ENCODE data around the gene TDRD3. TPM values are rescaled to one million over a fixed set of nuclear protein-coding genes. Genes with fewer than 3 reads are reported as not detected.

The TDRD3 gene
- total and polyA plus RNA-seq, 7 donors = 14.0 to 39.7 (median 29.1) TPM

DNA sequence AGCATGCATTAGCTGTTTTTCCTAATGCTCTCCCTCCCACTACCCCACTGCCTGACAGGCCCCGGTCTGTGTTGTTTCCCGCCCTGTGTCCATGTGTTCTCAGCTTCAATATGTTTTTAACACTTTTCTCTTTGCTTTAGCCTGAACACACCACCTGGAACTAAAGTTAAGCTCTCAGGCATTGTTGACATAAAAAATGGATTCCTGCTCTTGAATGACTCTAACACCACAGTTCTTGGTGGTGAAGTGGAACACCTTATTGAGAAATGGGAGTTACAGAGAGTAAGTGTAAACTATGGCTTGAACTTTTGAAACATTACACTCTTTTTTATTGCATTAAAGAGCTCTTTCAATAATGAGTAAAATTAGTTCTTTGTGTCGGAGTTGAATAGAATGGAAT is 70.1 kb downstream of the TDRD3 start:
- no peak for DNase-seq
- Histone ChIP-seq H3K36me3 (ENCODE audit: insufficient read depth in 1 of 2, low read depth in 1 of 2) (peaks cover 0 to 37% of the 10 kb centered on the region in 2 donors), H3K27ac (no peak overlapping the region), H3K4me3 (no peak overlapping the region), H3K4me1 (no peaks in the 10 kb centered on the region), H3K27me3 (ENCODE audit: insufficient read depth in 3 of 3, low read length in 2 of 3) (no peaks in the 10 kb centered on the region), H3K9me3 (no peaks in the 10 kb centered on the region)
- intact Hi-C loops (cut with DNase I) = no loop called here
- TF ChIP-seq, protein P1, sequence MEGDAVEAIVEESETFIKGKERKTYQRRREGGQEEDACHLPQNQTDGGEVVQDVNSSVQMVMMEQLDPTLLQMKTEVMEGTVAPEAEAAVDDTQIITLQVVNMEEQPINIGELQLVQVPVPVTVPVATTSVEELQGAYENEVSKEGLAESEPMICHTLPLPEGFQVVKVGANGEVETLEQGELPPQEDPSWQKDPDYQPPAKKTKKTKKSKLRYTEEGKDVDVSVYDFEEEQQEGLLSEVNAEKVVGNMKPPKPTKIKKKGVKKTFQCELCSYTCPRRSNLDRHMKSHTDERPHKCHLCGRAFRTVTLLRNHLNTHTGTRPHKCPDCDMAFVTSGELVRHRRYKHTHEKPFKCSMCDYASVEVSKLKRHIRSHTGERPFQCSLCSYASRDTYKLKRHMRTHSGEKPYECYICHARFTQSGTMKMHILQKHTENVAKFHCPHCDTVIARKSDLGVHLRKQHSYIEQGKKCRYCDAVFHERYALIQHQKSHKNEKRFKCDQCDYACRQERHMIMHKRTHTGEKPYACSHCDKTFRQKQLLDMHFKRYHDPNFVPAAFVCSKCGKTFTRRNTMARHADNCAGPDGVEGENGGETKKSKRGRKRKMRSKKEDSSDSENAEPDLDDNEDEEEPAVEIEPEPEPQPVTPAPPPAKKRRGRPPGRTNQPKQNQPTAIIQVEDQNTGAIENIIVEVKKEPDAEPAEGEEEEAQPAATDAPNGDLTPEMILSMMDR (IDR thresholded peaks at IDR 0.05) = no peak
- whole genome bisulfite sequencing, 3 donors = 95 to 98% (median 96%) methylated on average over 3 of the region's 3 CpGs
- ATAC-seq = no peak

DNA sequence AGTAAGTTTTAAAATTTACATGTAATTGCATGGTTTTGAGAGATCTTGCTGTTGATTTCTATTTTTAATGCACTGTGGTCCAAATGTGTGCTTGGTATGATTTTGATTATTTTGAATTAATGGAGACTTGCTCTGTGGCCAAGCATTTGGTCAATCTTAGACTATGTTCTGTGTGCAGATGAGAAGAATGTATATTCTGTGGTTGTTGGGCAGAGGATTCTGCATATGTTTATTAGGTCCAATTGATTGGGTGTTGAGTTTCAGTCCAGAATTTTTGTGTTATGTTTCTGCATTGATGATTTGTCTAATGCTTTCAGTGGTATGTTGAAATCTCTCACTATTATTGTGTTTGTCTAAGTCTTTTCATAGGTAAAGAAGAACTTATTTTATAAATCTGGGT is 82.3 kb downstream of the TDRD3 start:
- no peaks in the 10 kb centered on the region for H3K9me3 ChIP-seq

DNA sequence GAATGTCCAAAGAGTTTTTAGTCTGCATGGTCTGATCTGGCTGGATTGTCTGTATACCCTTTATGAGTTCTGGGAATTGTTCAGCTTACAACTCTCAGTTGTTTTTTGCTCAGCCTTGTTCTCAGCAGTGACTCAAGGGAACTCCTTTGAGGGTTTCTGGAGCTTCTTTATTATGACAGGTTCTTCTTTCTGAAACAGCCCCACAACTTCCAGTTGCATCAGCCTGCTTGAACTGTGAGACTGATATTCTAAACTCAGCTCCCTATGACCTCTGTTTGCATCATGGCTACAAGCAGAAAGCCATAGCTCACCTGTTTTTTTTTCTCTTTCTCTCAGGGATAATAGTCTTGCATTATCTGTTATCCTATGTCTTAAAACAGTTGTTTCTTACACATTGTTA is 85.0 kb downstream of the TDRD3 start:
- H3K4me3 ChIP-seq = no peak overlapping the region

More for the DNA sequence above, 82.3 kb downstream of the TDRD3 start:
- H3K27ac ChIP-seq = no peak overlapping the region
- H3K36me3 ChIP-seq (ENCODE audit: insufficient read depth in 1 of 2, low read depth in 1 of 2) = peaks cover 2 to 6% of the 10 kb centered on the region in 2 donors
- TF ChIP-seq, protein P1 (IDR thresholded peaks at IDR 0.05) = no peak
- intact Hi-C loops (cut with DNase I) = no loop called here
- H3K4me3 ChIP-seq = no peak overlapping the region
- H3K27me3 ChIP-seq (ENCODE audit: insufficient read depth in 3 of 3, low read length in 2 of 3) = no peaks in the 10 kb centered on the region
- no peak for ATAC-seq
- no peak for DNase-seq
- no peaks in the 10 kb centered on the region for H3K4me1 ChIP-seq

DNA sequence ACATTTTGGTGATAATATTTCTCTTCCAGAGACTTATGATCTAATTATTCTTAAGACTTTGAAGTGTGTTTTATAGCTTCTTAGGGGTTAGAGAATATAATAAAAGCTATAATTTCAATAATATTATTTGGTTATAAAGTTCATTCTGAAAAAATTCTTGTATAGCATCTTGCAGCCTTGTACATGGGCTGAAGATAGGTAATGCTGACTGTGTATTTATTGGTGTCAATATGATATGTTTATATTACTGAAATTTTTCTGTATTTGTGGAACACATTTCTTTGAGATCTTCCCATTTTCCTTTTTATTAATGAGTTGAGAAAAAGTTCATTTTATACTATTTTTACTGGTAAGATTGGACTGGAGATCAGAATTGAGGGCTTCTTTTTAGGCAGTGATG is 87.8 kb downstream of the TDRD3 start:
- Histone ChIP-seq H3K36me3 (ENCODE audit: insufficient read depth in 1 of 2, low read depth in 1 of 2) (peaks cover 2 to 20% of the 10 kb centered on the region in 2 donors), H3K27ac (no peak overlapping the region), H3K4me3 (no peak overlapping the region), H3K9me3 (no peaks in the 10 kb centered on the region), H3K27me3 (ENCODE audit: insufficient read depth in 3 of 3, low read length in 2 of 3) (no peaks in the 10 kb centered on the region), H3K4me1 (no peaks in the 10 kb centered on the region)
- ATAC-seq (no peak), DNase-seq (no peak)
- intact Hi-C loops (cut with DNase I) = no loop called here
- TF ChIP-seq, protein P1 (IDR thresholded peaks at IDR 0.05) = no peak

More for the DNA sequence above, 85.0 kb downstream of the TDRD3 start:
- H3K36me3 ChIP-seq (ENCODE audit: insufficient read depth in 1 of 2, low read depth in 1 of 2) = peaks cover 2 to 14% of the 10 kb centered on the region in 2 donors
- H3K4me1 ChIP-seq = no peaks in the 10 kb centered on the region
- H3K27me3 ChIP-seq (ENCODE audit: insufficient read depth in 3 of 3, low read length in 2 of 3) = no peaks in the 10 kb centered on the region
- H3K27ac ChIP-seq = no peak overlapping the region
- intact Hi-C loops (cut with DNase I) = no loop called here
- no peak for ATAC-seq
- H3K9me3 ChIP-seq = no peaks in the 10 kb centered on the region
- TF ChIP-seq, protein P1 (IDR thresholded peaks at IDR 0.05) = no peak
- DNase-seq = no peak

DNA sequence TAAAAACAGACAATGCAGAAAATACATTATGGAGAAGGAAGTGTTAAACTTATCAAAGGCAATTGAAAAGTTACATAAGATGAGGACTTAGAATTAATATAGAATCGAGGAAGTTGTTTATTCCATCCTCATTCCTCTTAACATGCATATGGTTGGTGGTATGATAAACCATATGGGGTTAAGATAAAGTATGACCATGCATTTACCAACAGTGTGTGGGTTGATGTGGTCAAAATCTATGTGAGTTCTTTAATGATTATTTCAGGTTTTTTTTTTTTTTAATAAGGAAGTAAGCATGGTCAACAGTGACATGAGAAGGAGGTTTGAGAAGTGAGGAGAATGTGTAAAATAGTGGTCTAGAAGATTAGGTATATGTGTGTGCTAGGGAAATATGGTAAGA is 94.5 kb downstream of the TDRD3 start:
- intact Hi-C loops (cut with DNase I) = no loop called here
- H3K27ac ChIP-seq = no peak overlapping the region
- no peaks in the 10 kb centered on the region for H3K9me3 ChIP-seq
- no peaks in the 10 kb centered on the region for H3K27me3 ChIP-seq (ENCODE audit: insufficient read depth in 3 of 3, low read length in 2 of 3)
- H3K4me1 ChIP-seq = no peaks in the 10 kb centered on the region
- ATAC-seq (no peak), DNase-seq (no peak)
- peaks cover 5 to 28% of the 10 kb centered on the region in 2 donors for H3K36me3 ChIP-seq (ENCODE audit: insufficient read depth in 1 of 2, low read depth in 1 of 2)
- TF ChIP-seq, protein P1 (IDR thresholded peaks at IDR 0.05) = no peak
- 95% methylated on average over 1 of the region's 1 CpG for WGBS, 3 donors
- no peak overlapping the region for H3K4me3 ChIP-seq

All from psoas muscle (tissue), 8 donors.